GM23248 (cell line): Measurements from ENCODE around the gene MYO9A.

ENCODE experiments used
- EZH2 ChIP-seq: fragments of 200-600 bp; sonication (generic); IDR thresholded peaks from 2 replicates; pipeline ENCODE4 v1.6.1; 2018; ENCODE audit warnings: antibody characterized with exemption, mild to moderate bottlenecking; ENCODE audit not compliant: insufficient read depth, poor library complexity, severe bottlenecking
- EZH2phosphoT487 ChIP-seq: fragments of 200-600 bp; sonication (generic); IDR thresholded peaks from 2 replicates; pipeline ENCODE4 v1.6.1; 2018; ENCODE audit warnings: antibody characterized with exemption, moderate library complexity, mild to moderate bottlenecking, low read depth; ENCODE audit not compliant: insufficient read depth

GRCh38 chr15:71815301-71815700 lies 302.6 kb downstream of the MYO9A start:
- no peak for TF ChIP-seq EZH2phosphoT487
- TF ChIP-seq EZH2: no peak
